Endodermal cell (in vitro differentiated cells): ENCODE data around the gene NCSTN. TPM values are rescaled to one million over a fixed set of nuclear protein-coding genes. Genes with fewer than 3 reads are reported as not detected.

Source experiments
- DNase-seq: peaks from one replicate; pipeline ENCODE4 v3.0.0-alpha.2; 2017
- H3K27ac ChIP-seq: 2 replicates; pipeline ENCODE4 v1.5.1; 2013; ENCODE audit warnings: mild to moderate bottlenecking, low read depth, low read length, moderate library complexity
- H3K27me3 ChIP-seq: 2 replicates; pipeline ENCODE4 v1.6.1; 2013; ENCODE audit warnings: mild to moderate bottlenecking, low read length, moderate library complexity; ENCODE audit not compliant: insufficient read depth, control insufficient read depth, poor library complexity, severe bottlenecking
- H3K36me3 ChIP-seq: 2 replicates; pipeline ENCODE4 v1.7.0; 2013; ENCODE audit warnings: mild to moderate bottlenecking, low read length, moderate library complexity; ENCODE audit not compliant: control insufficient read depth, insufficient read depth
- H3K4me1 ChIP-seq: one replicate; pipeline ENCODE4 v1.7.0; 2013; ENCODE audit warnings: low read length; ENCODE audit not compliant: control insufficient read depth, insufficient read depth
- H3K4me3 ChIP-seq: 2 replicates; pipeline ENCODE4 v1.5.1; 2013; ENCODE audit warnings: mild to moderate bottlenecking, low read length, moderate library complexity
- H3K9ac ChIP-seq: 2 replicates; pipeline ENCODE4 v1.6.1; 2013; ENCODE audit warnings: mild to moderate bottlenecking, low read length, moderate library complexity; ENCODE audit not compliant: poor library complexity, severe bottlenecking; ENCODE audit errors: extremely low read depth
- H3K9me3 ChIP-seq: 2 replicates; pipeline ENCODE4 v1.6.1; 2013; ENCODE audit warnings: mild to moderate bottlenecking, low read length, moderate library complexity; ENCODE audit not compliant: control insufficient read depth
- H3K27ac Mint-ChIP-seq: 2 replicates; pipeline ENCODE4 v1.8.0; 2020; ENCODE audit warnings: mixed read lengths
- H3K27me3 Mint-ChIP-seq: 2 replicates; pipeline ENCODE4 v1.8.0; 2021; ENCODE audit warnings: mild to moderate bottlenecking, mixed read lengths; ENCODE audit not compliant: insufficient read depth
- H3K36me3 Mint-ChIP-seq: 2 replicates; pipeline ENCODE4 v1.8.0; 2020; ENCODE audit warnings: low read depth, mixed read lengths
- H3K4me1 Mint-ChIP-seq: 2 replicates; pipeline ENCODE4 v1.8.0; 2020; ENCODE audit warnings: mixed read lengths
- H3K4me3 Mint-ChIP-seq: 2 replicates; pipeline ENCODE4 v1.8.0; 2020; ENCODE audit warnings: mild to moderate bottlenecking, moderate library complexity, mixed read lengths
- H3K9me3 Mint-ChIP-seq: 2 replicates; pipeline ENCODE4 v1.8.0; 2020; ENCODE audit warnings: mild to moderate bottlenecking, mixed read lengths
- WGBS, 2 experiments: methylation state at CpG; one replicate each; pipeline versions ENCODE4 v1.1.5 to v1.1.7; 2013; ENCODE audit warnings: missing lambda C conversion rate in 2 of 2, mixed read lengths in 1 of 2; ENCODE audit not compliant: insufficient coverage in 1 of 2, insufficient read length in 1 of 2; 5-methylcytosine and 5-hydroxymethylcytosine counted together
- total RNA-seq, 2 donors: library from RNA; stranded (reverse); fragmentation: NEBNext Ultra II Directional in 1 of 2; extraction: Animal tissue kit (Norgen Biotek cat#: 25700) in 1 of 2; gene quantifications; 2 replicates in 1 of 2; 3 replicates in 1 of 2; pipeline ENCODE4 v1.2.1, GENCODE V29; 2021
- TF ChIP-seq, protein P1 (sequence below): fragments of 200-600 bp; sonication (generic); conservative IDR thresholded peaks from 2 replicates; pipeline ENCODE4 v1.5.0; 2021; ENCODE audit warnings: antibody characterized with exemption, mild to moderate bottlenecking

The NCSTN gene
- total RNA-seq, 2 donors from 2014 or later: 103 to 107 TPM

DNA sequence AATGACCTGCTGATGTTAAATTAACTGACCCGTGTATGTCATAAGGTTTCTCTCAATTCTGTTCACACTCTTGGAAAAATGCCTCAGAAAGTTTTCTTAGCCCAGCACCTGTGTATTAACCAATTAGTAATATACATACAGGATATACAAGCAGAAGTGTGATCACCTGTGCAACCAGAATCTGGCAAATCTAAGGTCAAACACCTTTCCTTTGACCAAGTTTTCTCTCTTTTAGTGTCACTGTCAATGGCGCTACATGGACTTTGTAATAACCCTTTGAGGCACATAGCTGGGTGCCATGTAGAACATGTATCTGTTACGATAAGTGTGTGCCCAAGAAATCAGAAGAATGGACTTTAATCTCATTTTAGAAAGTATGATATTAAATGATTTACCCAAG is 1.1 kb downstream of the NCSTN start:
- Histone ChIP-seq H3K4me1 (peaks cover 4% of the 10 kb centered on the region), H3K9me3 (no peaks in the 10 kb centered on the region), H3K4me3 (peak overlapping the region; percentile 98), H3K36me3 (peaks cover 54% of the 10 kb centered on the region), H3K9ac (peak overlapping the region; percentile 97), H3K27ac (no peak overlapping the region), H3K27me3 (no peaks in the 10 kb centered on the region)
- Mint-ChIP-seq H3K27ac (peak overlapping the region; percentile 98), H3K4me3 (peak overlapping the region; percentile 96), H3K4me1 (peaks cover 24% of the 10 kb centered on the region), H3K27me3 (no peaks in the 10 kb centered on the region), H3K9me3 (no peaks in the 10 kb centered on the region), H3K36me3 (peaks cover 31% of the 10 kb centered on the region)
- TF ChIP-seq, protein P1, sequence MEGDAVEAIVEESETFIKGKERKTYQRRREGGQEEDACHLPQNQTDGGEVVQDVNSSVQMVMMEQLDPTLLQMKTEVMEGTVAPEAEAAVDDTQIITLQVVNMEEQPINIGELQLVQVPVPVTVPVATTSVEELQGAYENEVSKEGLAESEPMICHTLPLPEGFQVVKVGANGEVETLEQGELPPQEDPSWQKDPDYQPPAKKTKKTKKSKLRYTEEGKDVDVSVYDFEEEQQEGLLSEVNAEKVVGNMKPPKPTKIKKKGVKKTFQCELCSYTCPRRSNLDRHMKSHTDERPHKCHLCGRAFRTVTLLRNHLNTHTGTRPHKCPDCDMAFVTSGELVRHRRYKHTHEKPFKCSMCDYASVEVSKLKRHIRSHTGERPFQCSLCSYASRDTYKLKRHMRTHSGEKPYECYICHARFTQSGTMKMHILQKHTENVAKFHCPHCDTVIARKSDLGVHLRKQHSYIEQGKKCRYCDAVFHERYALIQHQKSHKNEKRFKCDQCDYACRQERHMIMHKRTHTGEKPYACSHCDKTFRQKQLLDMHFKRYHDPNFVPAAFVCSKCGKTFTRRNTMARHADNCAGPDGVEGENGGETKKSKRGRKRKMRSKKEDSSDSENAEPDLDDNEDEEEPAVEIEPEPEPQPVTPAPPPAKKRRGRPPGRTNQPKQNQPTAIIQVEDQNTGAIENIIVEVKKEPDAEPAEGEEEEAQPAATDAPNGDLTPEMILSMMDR: no peak
- no peak for DNase-seq
- 83 to 87% methylated on average over 1 to 3 of the region's 3 CpGs for WGBS, 2 experiments

DNA sequence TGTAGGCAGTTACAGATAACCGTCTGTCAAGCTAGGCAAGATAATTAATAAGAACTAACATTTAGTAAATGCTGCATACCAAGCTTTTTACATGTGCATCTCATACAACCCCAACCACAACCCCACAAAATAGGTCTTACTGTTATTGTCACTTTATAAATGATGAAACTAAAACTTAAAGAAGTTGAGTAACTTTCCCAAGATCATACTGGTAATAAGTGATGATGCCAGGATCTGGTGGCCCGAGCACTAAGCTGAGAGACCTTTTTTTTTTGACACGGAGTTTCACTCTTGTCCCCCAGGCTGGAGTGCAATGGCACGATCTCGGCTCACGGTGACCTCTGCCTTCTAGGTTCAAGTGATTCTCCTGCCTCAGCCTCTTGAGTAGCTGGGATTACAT is 1.8 kb downstream of the NCSTN start:
- H3K36me3 Mint-ChIP-seq: peaks cover 31% of the 10 kb centered on the region
- TF ChIP-seq, protein P1: no peak
- no peak overlapping the region for H3K9ac ChIP-seq
- H3K27me3 ChIP-seq: no peaks in the 10 kb centered on the region
- H3K27me3 Mint-ChIP-seq: no peaks in the 10 kb centered on the region
- no peaks in the 10 kb centered on the region for H3K9me3 Mint-ChIP-seq
- H3K4me3 ChIP-seq: no peak overlapping the region
- no peak for DNase-seq
- H3K9me3 ChIP-seq: no peaks in the 10 kb centered on the region
- peak overlapping the region; percentile 96 for H3K4me3 Mint-ChIP-seq
- 95 to 100% methylated on average over 5 to 6 of the region's 6 CpGs for WGBS, 2 experiments
- no peak overlapping the region for H3K27ac ChIP-seq
- no peak overlapping the region for H3K27ac Mint-ChIP-seq
- H3K4me1 ChIP-seq: peaks cover 4% of the 10 kb centered on the region
- peaks cover 24% of the 10 kb centered on the region for H3K4me1 Mint-ChIP-seq
- peaks cover 54% of the 10 kb centered on the region for H3K36me3 ChIP-seq

DNA sequence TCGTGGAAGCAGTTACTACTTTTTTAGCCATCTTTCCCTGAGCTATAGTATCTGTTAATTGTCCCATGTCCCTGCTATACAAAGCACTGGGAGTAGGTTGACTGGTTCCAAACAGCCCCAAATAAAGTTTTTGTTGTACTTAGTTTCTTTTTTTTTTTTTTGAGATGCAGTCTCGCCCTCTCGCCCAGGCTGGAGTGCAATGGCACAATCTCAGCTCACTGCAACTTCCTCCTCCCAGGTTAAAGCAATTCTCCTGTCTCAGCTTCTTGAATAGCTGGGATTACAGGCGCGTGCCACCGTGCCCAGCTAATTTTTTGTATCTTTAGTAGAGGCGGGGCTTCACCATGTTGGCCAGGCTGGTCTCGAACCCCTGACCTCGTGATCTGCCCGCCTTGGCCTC is 3.3 kb downstream of the NCSTN start:
- H3K9me3 Mint-ChIP-seq: no peaks in the 10 kb centered on the region
- WGBS, 2 experiments: 96% methylated on average over 10 of the region's 10 CpGs; no CpG with 5 or more reads in 1 of the 2 experiments
- H3K9me3 ChIP-seq: no peaks in the 10 kb centered on the region
- peaks cover 44% of the 10 kb centered on the region for H3K36me3 Mint-ChIP-seq
- H3K9ac ChIP-seq: no peak overlapping the region
- H3K27ac ChIP-seq: no peak overlapping the region
- peaks cover 13% of the 10 kb centered on the region for H3K4me1 Mint-ChIP-seq
- TF ChIP-seq, protein P1: no peak
- peaks cover under 1% of the 10 kb centered on the region for H3K4me1 ChIP-seq
- no peak overlapping the region for H3K27ac Mint-ChIP-seq
- H3K36me3 ChIP-seq: peaks cover 63% of the 10 kb centered on the region
- H3K27me3 Mint-ChIP-seq: no peaks in the 10 kb centered on the region
- no peak for DNase-seq
- no peak overlapping the region for H3K4me3 Mint-ChIP-seq
- H3K4me3 ChIP-seq: no peak overlapping the region
- H3K27me3 ChIP-seq: no peaks in the 10 kb centered on the region
